Esophagus muscularis mucosa (tissue), 4 donors: ENCODE data around the gene ACO2. TPM values are rescaled to one million over a fixed set of nuclear protein-coding genes. Genes with fewer than 3 reads are reported as not detected.

Experiments
- DNase-seq: peaks from one replicate; pipeline ENCODE4 v3.0.0-alpha.2; 2017; ENCODE audit errors: extremely low spot score
- H3K27ac ChIP-seq, 4 donors: fragments of 200-600 bp; sonication (generic); replicated peaks in 1 of 4; 1 replicate in 3 of 4; 2 replicates in 1 of 4; pipeline ENCODE4 v1.5.1; 2016 to 2019; ENCODE audit warnings: mild to moderate bottlenecking in 1 of 4
- H3K27me3 ChIP-seq, 4 donors: fragments of 200-600 bp; sonication (generic); one replicate each; pipeline versions ENCODE4 v1.5.1 to v1.6.0; 2016 to 2019
- H3K36me3 ChIP-seq, 4 donors: fragments of 200-600 bp; sonication (generic); one replicate each; pipeline ENCODE4 v1.5.1; 2016 to 2019
- H3K4me1 ChIP-seq, 4 donors: fragments of 200-600 bp; sonication (generic); one replicate each; pipeline ENCODE4 v1.5.1; 2016 to 2019
- H3K4me3 ChIP-seq, 4 donors: fragments of 200-600 bp; sonication (generic); 1 replicate in 2 of 4; 2 replicates in 2 of 4; pipeline ENCODE4 v1.5.1; 2016 to 2019; ENCODE audit warnings: mild to moderate bottlenecking in 4 of 4, moderate library complexity in 1 of 4
- H3K9me3 ChIP-seq, 4 donors: fragments of 200-600 bp; sonication (generic); 1 replicate in 3 of 4; 2 replicates in 1 of 4; pipeline ENCODE4 v1.5.1; 2016 to 2019
- CTCF ChIP-seq, 3 experiments: fragments of 200-600 bp in 2 of 3; fragments of 450-650 bp in 1 of 3; sonication (generic) in 2 of 3; IDR thresholded peaks; one replicate each; pipeline ENCODE4 v1.5.1; 2017 to 2019; ENCODE audit warnings: antibody characterized with exemption in 3 of 3, mild to moderate bottlenecking in 2 of 3, moderate library complexity in 1 of 3
- EP300 ChIP-seq: sonication (generic); formaldehyde crosslinking; IDR thresholded peaks from one replicate; pipeline ENCODE4 v1.6.1; 2017; ENCODE audit warnings: antibody characterized with exemption
- POLR2A ChIP-seq: fragments of 450-650 bp; IDR thresholded peaks from one replicate; pipeline ENCODE4 v1.6.1; 2017; ENCODE audit warnings: antibody characterized with exemption, moderate library complexity, mild to moderate bottlenecking, low read depth
- POLR2AphosphoS5 ChIP-seq, 2 donors: sonication (generic); formaldehyde crosslinking; IDR thresholded peaks; one replicate each; pipeline ENCODE4 v1.6.1; 2017; ENCODE audit warnings: antibody characterized with exemption in 2 of 2
- WGBS: methylation state at CpG from one replicate; pipeline ENCODE4 v1.1.5; 2018; 5-methylcytosine and 5-hydroxymethylcytosine counted together
- intact Hi-C: fragments of 100-400 bp; cut with DNase I; formaldehyde crosslinking; loops from one replicate; pipeline ENCODE4 v1.15.1; 2023
- total RNA-seq, 4 donors: library from RNA; depleted of rRNA; stranded (reverse); fragments of >200 nt; gene quantifications; one replicate each; pipeline versions ENCODE4 v1.1.0 to v1.2.1, GENCODE V29; 2016

Gene ACO2
- total RNA-seq, 4 donors from 2014 or later: 141 to 214 (median 166) TPM

- WGBS: 95% methylated on average over 4 of the region's 4 CpGs
- peaks cover under 1 to 15% (median 6%) of the 10 kb centered on the region in 4 donors for H3K4me1 ChIP-seq
- H3K4me3 ChIP-seq: no peak overlapping the region
- TF ChIP-seq POLR2A: no peak
- no peak for TF ChIP-seq CTCF (IDR thresholded peaks at IDR 0.05)
- no peak for TF ChIP-seq POLR2AphosphoS5 (IDR thresholded peaks at IDR 0.05)
- no peaks in the 10 kb centered on the region for H3K9me3 ChIP-seq
- no peak overlapping the region for H3K27ac ChIP-seq
- H3K27me3 ChIP-seq: no peaks in the 10 kb centered on the region
- DNase-seq: no peak
- intact Hi-C loops: no loop called here
- H3K36me3 ChIP-seq: peaks cover 60 to 96% (median 86%) of the 10 kb centered on the region in 4 donors
Measured at GRCh38 chr22:41461901-41462300, 7.0 kb upstream of the ACO2 start.

- TF ChIP-seq POLR2AphosphoS5 (IDR thresholded peaks at IDR 0.05) (no peak), CTCF (IDR thresholded peaks at IDR 0.05) (peak in 1 of 3 experiments; percentile 15)
- intact Hi-C loops: no loop called here
- H3K27ac ChIP-seq: peak overlapping the region; percentile 95 to 98 (median 96)
- H3K27me3 ChIP-seq: no peaks in the 10 kb centered on the region
- no peaks in the 10 kb centered on the region for H3K9me3 ChIP-seq
- peak overlapping the region; percentile 80 to 96 (median 90) for H3K4me3 ChIP-seq
- no peak for DNase-seq
- H3K4me1 ChIP-seq: peaks cover 56 to 72% (median 66%) of the 10 kb centered on the region in 4 donors
- peaks cover 28 to 40% (median 34%) of the 10 kb centered on the region in 4 donors for H3K36me3 ChIP-seq
- 2% methylated on average over 22 of the region's 30 CpGs for WGBS
Measured at GRCh38 chr22:41469218-41469851, 418 bp downstream of the ACO2 start.

GRCh38 chr22:41470886-41471285 lies 2.0 kb downstream of the ACO2 start:
- Histone ChIP-seq H3K4me3 (no peak overlapping the region), H3K36me3 (peaks cover 13 to 25% (median 22%) of the 10 kb centered on the region in 4 donors), H3K27ac (peak overlapping the region in 3 of 4 donors; percentile 95 to 98 (median 96)), H3K4me1 (peaks cover 65 to 86% (median 80%) of the 10 kb centered on the region in 4 donors), H3K9me3 (no peaks in the 10 kb centered on the region), H3K27me3 (no peaks in the 10 kb centered on the region)
- intact Hi-C loops: loop anchor here (5.0 kb wide), 1 partner anchor 41 kb away; no protein-coding TSS in a partner anchor
- no peak for TF ChIP-seq CTCF (IDR thresholded peaks at IDR 0.05)
- no peak for TF ChIP-seq POLR2AphosphoS5 (IDR thresholded peaks at IDR 0.05)
- no peak for TF ChIP-seq EP300
- TF ChIP-seq POLR2A: no peak
- no peak for DNase-seq
- WGBS: 69% methylated on average over 2 of the region's 2 CpGs

- Histone ChIP-seq H3K9me3 (no peaks in the 10 kb centered on the region), H3K36me3 (peaks cover 7 to 18% (median 15%) of the 10 kb centered on the region in 4 donors), H3K27ac (peak overlapping the region; percentile 0 to 95 (median 24)), H3K27me3 (no peaks in the 10 kb centered on the region), H3K4me1 (peaks cover 67 to 88% (median 84%) of the 10 kb centered on the region in 4 donors), H3K4me3 (no peak overlapping the region)
- WGBS: 74% methylated on average over 2 of the region's 2 CpGs
- no peak for DNase-seq
- intact Hi-C loops: loop anchor here (5.0 kb wide), 1 partner anchor 41 kb away; no protein-coding TSS in a partner anchor
- no peak for TF ChIP-seq CTCF (IDR thresholded peaks at IDR 0.05)
- no peak for TF ChIP-seq EP300
- no peak for TF ChIP-seq POLR2A
- TF ChIP-seq POLR2AphosphoS5 (IDR thresholded peaks at IDR 0.05): no peak
Measured at GRCh38 chr22:41471568-41471967, 2.7 kb downstream of the ACO2 start.
